ENCODE results near the gene SFXN3. TPM values are rescaled to one million over a fixed set of nuclear protein-coding genes. Genes with fewer than 3 reads are reported as not detected.

The SFXN3 gene
- total and polyA plus RNA-seq, 2 of the 8 experiments (the other 6 are each of a cell fraction or from before 2014, with no cell fraction given), result 2.6 to 2.8 TPM

GRCh38 chr10:101041252-101041761 lies 10.3 kb downstream of the SFXN3 start:
- Histone ChIP-seq H3K18ac (ENCODE audit: extremely low read depth, low read length) (no peak overlapping the region), H4K91ac (replicated peaks; ENCODE audit: insufficient read length, low read length) (no peak overlapping the region), H4K20me1 (replicated peaks in 1 of 2; ENCODE audit: control insufficient read depth in 1 of 2, insufficient read depth in 2 of 2, low read length in 2 of 2) (peaks cover 0 to 1% of the 10 kb centered on the region in 2 experiments), H4K5ac (ENCODE audit: insufficient read length, low read depth, low read length) (no peak overlapping the region), H3K23me2 (ENCODE audit: low read depth, low read length) (no peaks in the 10 kb centered on the region), H3K27me3 (replicated peaks in 1 of 4; ENCODE audit: control insufficient read depth in 3 of 4, extremely low read depth in 1 of 4, insufficient read depth in 3 of 4, low read length in 3 of 4) (peaks cover 7 to 27% (median 22%) of the 10 kb centered on the region in 4 experiments), H3K4ac (replicated peaks; ENCODE audit: insufficient read length, low read depth, low read length) (no peak overlapping the region), H3K23ac (ENCODE audit: insufficient read length) (no peak overlapping the region), H3K56ac (replicated peaks; ENCODE audit: insufficient read length, low read depth, low read length) (no peak overlapping the region), H3K4me3 (ENCODE audit: extremely low read depth in 1 of 4, insufficient read depth in 2 of 4, low read depth in 3 of 4, low read length in 4 of 4) (no peak overlapping the region), H2BK120ac (replicated peaks; ENCODE audit: low read depth, low read length) (no peak overlapping the region), H2BK20ac (ENCODE audit: low read length) (no peak overlapping the region), H2AK5ac (ENCODE audit: low read depth, low read length) (no peak overlapping the region), H2AFZ (ENCODE audit: low read length) (no peak overlapping the region), H2BK5ac (ENCODE audit: low read depth, low read length) (no peak overlapping the region), H3K4me2 (ENCODE audit: insufficient read depth in 1 of 2, low read depth in 2 of 2, low read length in 2 of 2) (no peak overlapping the region), H3K9me3 (ENCODE audit: insufficient read depth in 2 of 2, low read depth in 1 of 2, low read length in 1 of 2) (no peaks in the 10 kb centered on the region), H3K79me1 (ENCODE audit: low read depth, low read length) (no peaks in the 10 kb centered on the region), H4K8ac (ENCODE audit: extremely low read depth, insufficient read depth, low read length) (no peak overlapping the region), H3K4me1 (replicated peaks in 1 of 4; ENCODE audit: control insufficient read depth in 3 of 4, insufficient read depth in 4 of 4, low read length in 3 of 4) (peaks cover 0 to 11% (median 4%) of the 10 kb centered on the region in 4 experiments; a peak in 3 of 7 replicates), H2BK12ac (ENCODE audit: low read depth, low read length) (no peak overlapping the region), H3K14ac (ENCODE audit: insufficient read length) (no peak overlapping the region), H3K36me3 (ENCODE audit: control insufficient read depth in 2 of 4, insufficient read depth in 4 of 4, low read length in 3 of 4) (no peaks in the 10 kb centered on the region), H2BK15ac (ENCODE audit: low read length) (no peak overlapping the region), H3K27ac (ENCODE audit: low read depth, low read length) (no peak overlapping the region), H3K9ac (replicated peaks in 1 of 4; ENCODE audit: extremely low read depth in 1 of 4, low read depth in 3 of 4, low read length in 3 of 4) (no peak overlapping the region), H3K79me2 (ENCODE audit: control insufficient read depth in 1 of 2, insufficient read depth in 2 of 2, low read length in 2 of 2) (no peaks in the 10 kb centered on the region)
- FAIRE-seq (peak; percentile 72), DNase-seq (ENCODE audit: low read depth in 1 of 2, low spot score in 2 of 2) (peak in 1 of 2 experiments; percentile 85)
- 58% methylated on average over 4 of the region's 6 CpGs; no CpG with 5 or more reads in 1 of the 2 experiments for WGBS, 2 experiments (ENCODE audit: extremely low coverage in 1 of 2, insufficient coverage in 1 of 2, insufficient read length in 1 of 2, insufficient replicate concordance in 2 of 2, low coverage in 1 of 2, low lambda C conversion rate in 2 of 2, missing lambda C conversion rate in 1 of 2)
- ChIA-PET CTCF (ENCODE audit: partially characterized antibody) (interaction anchor here (0.6 to 51.8 kb wide), 25 partner anchors 15 to 447 kb away, joined by 3 to 2176 read pairs (median 3); partner anchors contain the start of genes KAZALD1, PDZD7 and SFXN3), POLR2A (ENCODE audit: partially characterized antibody) (interaction anchor here (0.9 to 1.0 kb wide), 2 partner anchors 10 to 20 kb away, joined by 3 to 4 read pairs; partner anchors contain the start of genes KAZALD1 and SFXN3)
- no peak for TF ChIP-seq CREB1 (IDR thresholded peaks at IDR 0.05)
- no peak for TF ChIP-seq EGR1 (IDR thresholded peaks at IDR 0.05; ENCODE audit: borderline replicate concordance, low read depth, low read length)
- no peak for TF ChIP-seq E2F6 (IDR thresholded peaks at IDR 0.05)
- TF ChIP-seq ATF3 (IDR thresholded peaks at IDR 0.05; ENCODE audit: insufficient read depth, low read depth, low read length), result no peak
- no peak for TF ChIP-seq POLR2AphosphoS5 (IDR thresholded peaks at IDR 0.05; ENCODE audit: low read depth, low read length)
- TF ChIP-seq RAD21 (IDR thresholded peaks at IDR 0.05 in 1 of 2, conservative IDR thresholded peaks at IDR 0.05 in 1 of 2; ENCODE audit: low read depth in 2 of 2, low read length in 2 of 2), result peak; percentile 92 to 93
- TF ChIP-seq RBBP5 (IDR thresholded peaks at IDR 0.05; ENCODE audit: borderline replicate concordance, low read depth, low read length), result no peak
- no peak for TF ChIP-seq BCL11A (IDR thresholded peaks at IDR 0.05; ENCODE audit: low read depth in 2 of 2, low read length in 2 of 2)
- peak; percentile 80 to 92 (median 83) for TF ChIP-seq CTCF (IDR thresholded peaks at IDR 0.05; ENCODE audit: control extremely low read depth in 1 of 3, insufficient read depth in 1 of 3, low read depth in 1 of 3, low read length in 3 of 3)

Data from H1 (cell line).